Liver (tissue), 9 donors: ENCODE results near the gene NR2F2. TPM values are rescaled to one million over a fixed set of nuclear protein-coding genes. Genes with fewer than 3 reads are reported as not detected.

Experiments used
- DNase-seq: peaks from one replicate; pipeline ENCODE4 v3.0.0-alpha.2; 2017; ENCODE audit warnings: low spot score
- H3K27ac ChIP-seq, 2 donors: one replicate each; pipeline ENCODE4 v1.7.0; 2013; ENCODE audit warnings: inconsistent platforms in 2 of 2, low read length in 2 of 2, control low read depth in 1 of 2, low read depth in 1 of 2, mild to moderate bottlenecking in 1 of 2
- H3K27me3 ChIP-seq, 4 donors: one replicate each; pipeline versions ENCODE4 v1.6.1 to v1.7.0; 2013; ENCODE audit warnings: low read length in 3 of 4, inconsistent platforms in 1 of 4, mild to moderate bottlenecking in 1 of 4, moderate library complexity in 1 of 4; ENCODE audit not compliant: control insufficient read depth in 4 of 4, insufficient read depth in 4 of 4
- H3K36me3 ChIP-seq, 4 donors: one replicate each; pipeline versions ENCODE4 v1.6.1 to v1.7.0; 2013; ENCODE audit warnings: low read length in 3 of 4, mild to moderate bottlenecking in 3 of 4, low read depth in 1 of 4, moderate library complexity in 1 of 4; ENCODE audit not compliant: control insufficient read depth in 4 of 4, insufficient read depth in 3 of 4
- H3K4me1 ChIP-seq, 4 donors: one replicate each; pipeline versions ENCODE4 v1.6.1 to v1.7.0; 2013; ENCODE audit warnings: low read length in 3 of 4, mild to moderate bottlenecking in 3 of 4, moderate library complexity in 1 of 4; ENCODE audit not compliant: control insufficient read depth in 4 of 4, insufficient read depth in 4 of 4
- H3K4me3 ChIP-seq, 3 donors: one replicate each; pipeline versions ENCODE4 v1.6.1 to v1.7.0; 2013; ENCODE audit warnings: low read length in 3 of 3, control low read depth in 1 of 3, low read depth in 1 of 3, mild to moderate bottlenecking in 1 of 3
- H3K9ac ChIP-seq, 2 donors: one replicate each; pipeline ENCODE4 v1.7.0; 2013; ENCODE audit warnings: low read length in 2 of 2, mild to moderate bottlenecking in 2 of 2, moderate library complexity in 2 of 2, control low read depth in 1 of 2, low read depth in 1 of 2
- H3K9me3 ChIP-seq, 4 donors: one replicate each; pipeline versions ENCODE4 v1.6.1 to v1.7.0; 2013; ENCODE audit warnings: low read length in 3 of 4; ENCODE audit not compliant: control insufficient read depth in 4 of 4
- EGR1 ChIP-seq, 2 donors: IDR thresholded peaks; 2 replicates each; pipeline ENCODE4 v1.6.1; 2016 to 2018; ENCODE audit warnings: antibody characterized with exemption in 2 of 2, low read depth in 2 of 2
- FOXA1 ChIP-seq: IDR thresholded peaks from 2 replicates; pipeline ENCODE4 v1.6.1; 2016; ENCODE audit warnings: antibody characterized with exemption
- FOXA2 ChIP-seq: IDR thresholded peaks from 2 replicates; pipeline ENCODE4 v1.6.1; 2016; ENCODE audit warnings: antibody characterized with exemption
- GABPA ChIP-seq, 2 donors: IDR thresholded peaks in 1 of 2; conservative IDR thresholded peaks in 1 of 2; 2 replicates each; pipeline ENCODE4 v1.6.1; 2016; ENCODE audit warnings: antibody characterized with exemption in 2 of 2, mild to moderate bottlenecking in 1 of 2, moderate library complexity in 1 of 2
- HNF4A ChIP-seq, 2 donors: conservative IDR thresholded peaks; 2 replicates each; pipeline ENCODE4 v1.6.1; 2016; ENCODE audit warnings: antibody characterized with exemption in 2 of 2, mild to moderate bottlenecking in 2 of 2
- HNF4G ChIP-seq: IDR thresholded peaks from 2 replicates; pipeline ENCODE4 v1.6.1; 2016; ENCODE audit warnings: antibody characterized with exemption
- JUND ChIP-seq, 2 donors: IDR thresholded peaks; 2 replicates each; pipeline ENCODE4 v1.6.1; 2016; ENCODE audit warnings: antibody characterized with exemption in 2 of 2
- NR2F2 ChIP-seq: IDR thresholded peaks from 2 replicates; pipeline ENCODE4 v1.6.1; 2016; ENCODE audit warnings: antibody characterized with exemption
- RAD21 ChIP-seq, 2 donors: IDR thresholded peaks; 2 replicates each; pipeline ENCODE4 v1.6.1; 2016; ENCODE audit warnings: antibody characterized with exemption in 2 of 2, mild to moderate bottlenecking in 2 of 2
- RXRA ChIP-seq, 2 donors: IDR thresholded peaks; 2 replicates each; pipeline ENCODE4 v1.6.1; 2017 to 2018; ENCODE audit warnings: antibody characterized with exemption in 2 of 2, mild to moderate bottlenecking in 1 of 2
- SP1 ChIP-seq: IDR thresholded peaks from 2 replicates; pipeline ENCODE4 v1.6.1; 2018; ENCODE audit warnings: antibody characterized with exemption, mild to moderate bottlenecking
- TAF1 ChIP-seq: conservative IDR thresholded peaks from 2 replicates; pipeline ENCODE4 v1.6.1; 2016; ENCODE audit warnings: antibody characterized with exemption, mild to moderate bottlenecking
- YY1 ChIP-seq: IDR thresholded peaks from 2 replicates; pipeline ENCODE4 v1.6.1; 2016; ENCODE audit warnings: antibody characterized with exemption, mild to moderate bottlenecking
- WGBS: extraction: QIAGEN DNeasy Blood & Tissue Kit; methylation state at CpG from one replicate; pipeline ENCODE4 v1.1.7; 2013; 5-methylcytosine and 5-hydroxymethylcytosine counted together
- polyA plus RNA-seq, 2 donors: library from polyadenylated mRNA; stranded (reverse) in 1 of 2; unstranded in 1 of 2; fragments of 200-250 nt in 1 of 2; fragments of >200 nt in 1 of 2; fragmentation: Nextera tagmentation in 1 of 2; extraction: Ambion mirVana in 1 of 2; gene quantifications; one replicate each; pipeline versions ENCODE4 v1.2.1 to v1.2.3, GENCODE V29; 2013 to 2015
- total RNA-seq, 2 donors: library from RNA; depleted of rRNA; stranded (reverse); fragments of >200 nt; gene quantifications; one replicate each; pipeline ENCODE4 v1.2.3, GENCODE V29; 2014
- TF ChIP-seq, protein P1 (sequence below): IDR thresholded peaks from 2 replicates; pipeline ENCODE4 v1.6.1; 2016; ENCODE audit warnings: antibody characterized with exemption
- TF ChIP-seq, protein P2 (sequence below): IDR thresholded peaks from 2 replicates; pipeline ENCODE4 v1.6.1; 2016; ENCODE audit warnings: antibody characterized with exemption
- TF ChIP-seq, protein P3 (sequence below): IDR thresholded peaks from 2 replicates; pipeline ENCODE4 v1.6.1; 2016; ENCODE audit warnings: antibody characterized with exemption, mild to moderate bottlenecking
- TF ChIP-seq, protein P4 (sequence below): fragments of 150-350 bp; IDR thresholded peaks from 2 replicates; pipeline ENCODE4 v1.5.1; 2017; ENCODE audit warnings: improper control_type of control experiment, low read depth, low read length; ENCODE audit not compliant: missing input control
- TF ChIP-seq, protein P5 (sequence below): IDR thresholded peaks from 2 replicates; pipeline ENCODE4 v1.6.1; 2016; ENCODE audit warnings: antibody characterized with exemption
- donor health status: healthy.
- donor health status: healthy.
- donor health status: healthy.
- donor health status: healthy.
- donor health status: healthy.

NR2F2 gene
- total and polyA plus RNA-seq, 4 donors, result 5.9 to 22.4 (median 9.2) TPM

DNA sequence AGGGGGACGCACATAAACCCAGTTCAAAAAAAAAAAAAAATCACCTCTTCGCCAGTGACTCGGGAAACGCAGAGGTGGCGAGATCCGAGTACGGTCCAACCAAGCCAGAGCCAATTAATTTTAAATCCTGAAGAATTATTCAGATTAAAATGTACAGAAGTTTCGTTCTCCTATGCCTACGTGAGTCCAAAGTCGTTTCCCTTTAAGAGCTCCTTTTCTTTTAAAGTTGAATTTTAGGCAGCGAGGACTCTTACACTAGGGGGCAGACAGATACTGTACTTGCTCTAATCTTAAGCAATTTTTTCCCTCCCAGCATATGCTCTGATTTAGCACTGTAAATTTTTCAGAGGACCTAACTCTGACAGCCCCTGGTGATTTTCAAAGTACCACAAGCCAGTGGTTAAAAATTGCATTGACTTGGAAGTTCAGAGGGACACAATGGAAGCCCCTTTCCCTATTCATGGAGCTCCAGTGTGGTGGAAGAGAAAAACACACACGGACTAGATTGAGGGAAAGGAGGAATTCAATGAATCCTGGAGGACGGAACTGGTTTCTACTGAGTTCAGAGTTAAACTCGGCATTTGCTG, 3.3 kb upstream of the NR2F2 start:
- DNase-seq, result no peak
- 3% methylated on average over 14 of the region's 14 CpGs for WGBS
- Histone ChIP-seq H3K27me3 (no peaks in the 10 kb centered on the region), H3K9ac (peak overlapping the region; percentile 62 to 90), H3K36me3 (no peaks in the 10 kb centered on the region), H3K9me3 (no peaks in the 10 kb centered on the region), H3K4me1 (peaks cover 3 to 42% (median 39%) of the 10 kb centered on the region in 4 donors), H3K4me3 (peak overlapping the region; percentile 60 to 88 (median 79)), H3K27ac (peak overlapping the region; percentile 65 to 86)
- TF ChIP-seq HNF4G (peak; percentile 33), EGR1 (IDR thresholded peaks at IDR 0.05; ENCODE audit: low read depth in 2 of 2) (no peak), GABPA (IDR thresholded peaks at IDR 0.05 in 1 of 2, conservative IDR thresholded peaks at IDR 0.05 in 1 of 2) (no peak), RXRA (IDR thresholded peaks at IDR 0.05) (peak in 1 of 2 donors; percentile 16), FOXA1 (no peak), SP1 (peak; percentile 28), TAF1 (peak; percentile 24), RAD21 (IDR thresholded peaks at IDR 0.05) (peak; percentile 89 to 93), NR2F2 (peak; percentile 41), HNF4A (conservative IDR thresholded peaks at IDR 0.05) (peak; percentile 63 to 85), FOXA2 (no peak), JUND (IDR thresholded peaks at IDR 0.05) (peak in 1 of 2 donors; percentile 10), YY1 (peak; percentile 17)
- TF ChIP-seq, protein P1, sequence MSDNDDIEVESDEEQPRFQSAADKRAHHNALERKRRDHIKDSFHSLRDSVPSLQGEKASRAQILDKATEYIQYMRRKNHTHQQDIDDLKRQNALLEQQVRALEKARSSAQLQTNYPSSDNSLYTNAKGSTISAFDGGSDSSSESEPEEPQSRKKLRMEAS, result peak; percentile 41
- TF ChIP-seq, protein P2, sequence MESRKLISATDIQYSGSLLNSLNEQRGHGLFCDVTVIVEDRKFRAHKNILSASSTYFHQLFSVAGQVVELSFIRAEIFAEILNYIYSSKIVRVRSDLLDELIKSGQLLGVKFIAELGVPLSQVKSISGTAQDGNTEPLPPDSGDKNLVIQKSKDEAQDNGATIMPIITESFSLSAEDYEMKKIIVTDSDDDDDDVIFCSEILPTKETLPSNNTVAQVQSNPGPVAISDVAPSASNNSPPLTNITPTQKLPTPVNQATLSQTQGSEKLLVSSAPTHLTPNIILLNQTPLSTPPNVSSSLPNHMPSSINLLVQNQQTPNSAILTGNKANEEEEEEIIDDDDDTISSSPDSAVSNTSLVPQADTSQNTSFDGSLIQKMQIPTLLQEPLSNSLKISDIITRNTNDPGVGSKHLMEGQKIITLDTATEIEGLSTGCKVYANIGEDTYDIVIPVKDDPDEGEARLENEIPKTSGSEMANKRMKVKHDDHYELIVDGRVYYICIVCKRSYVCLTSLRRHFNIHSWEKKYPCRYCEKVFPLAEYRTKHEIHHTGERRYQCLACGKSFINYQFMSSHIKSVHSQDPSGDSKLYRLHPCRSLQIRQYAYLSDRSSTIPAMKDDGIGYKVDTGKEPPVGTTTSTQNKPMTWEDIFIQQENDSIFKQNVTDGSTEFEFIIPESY, result no peak
- TF ChIP-seq, protein P3, sequence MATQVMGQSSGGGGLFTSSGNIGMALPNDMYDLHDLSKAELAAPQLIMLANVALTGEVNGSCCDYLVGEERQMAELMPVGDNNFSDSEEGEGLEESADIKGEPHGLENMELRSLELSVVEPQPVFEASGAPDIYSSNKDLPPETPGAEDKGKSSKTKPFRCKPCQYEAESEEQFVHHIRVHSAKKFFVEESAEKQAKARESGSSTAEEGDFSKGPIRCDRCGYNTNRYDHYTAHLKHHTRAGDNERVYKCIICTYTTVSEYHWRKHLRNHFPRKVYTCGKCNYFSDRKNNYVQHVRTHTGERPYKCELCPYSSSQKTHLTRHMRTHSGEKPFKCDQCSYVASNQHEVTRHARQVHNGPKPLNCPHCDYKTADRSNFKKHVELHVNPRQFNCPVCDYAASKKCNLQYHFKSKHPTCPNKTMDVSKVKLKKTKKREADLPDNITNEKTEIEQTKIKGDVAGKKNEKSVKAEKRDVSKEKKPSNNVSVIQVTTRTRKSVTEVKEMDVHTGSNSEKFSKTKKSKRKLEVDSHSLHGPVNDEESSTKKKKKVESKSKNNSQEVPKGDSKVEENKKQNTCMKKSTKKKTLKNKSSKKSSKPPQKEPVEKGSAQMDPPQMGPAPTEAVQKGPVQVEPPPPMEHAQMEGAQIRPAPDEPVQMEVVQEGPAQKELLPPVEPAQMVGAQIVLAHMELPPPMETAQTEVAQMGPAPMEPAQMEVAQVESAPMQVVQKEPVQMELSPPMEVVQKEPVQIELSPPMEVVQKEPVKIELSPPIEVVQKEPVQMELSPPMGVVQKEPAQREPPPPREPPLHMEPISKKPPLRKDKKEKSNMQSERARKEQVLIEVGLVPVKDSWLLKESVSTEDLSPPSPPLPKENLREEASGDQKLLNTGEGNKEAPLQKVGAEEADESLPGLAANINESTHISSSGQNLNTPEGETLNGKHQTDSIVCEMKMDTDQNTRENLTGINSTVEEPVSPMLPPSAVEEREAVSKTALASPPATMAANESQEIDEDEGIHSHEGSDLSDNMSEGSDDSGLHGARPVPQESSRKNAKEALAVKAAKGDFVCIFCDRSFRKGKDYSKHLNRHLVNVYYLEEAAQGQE, result peak; percentile 19
- TF ChIP-seq, protein P4, sequence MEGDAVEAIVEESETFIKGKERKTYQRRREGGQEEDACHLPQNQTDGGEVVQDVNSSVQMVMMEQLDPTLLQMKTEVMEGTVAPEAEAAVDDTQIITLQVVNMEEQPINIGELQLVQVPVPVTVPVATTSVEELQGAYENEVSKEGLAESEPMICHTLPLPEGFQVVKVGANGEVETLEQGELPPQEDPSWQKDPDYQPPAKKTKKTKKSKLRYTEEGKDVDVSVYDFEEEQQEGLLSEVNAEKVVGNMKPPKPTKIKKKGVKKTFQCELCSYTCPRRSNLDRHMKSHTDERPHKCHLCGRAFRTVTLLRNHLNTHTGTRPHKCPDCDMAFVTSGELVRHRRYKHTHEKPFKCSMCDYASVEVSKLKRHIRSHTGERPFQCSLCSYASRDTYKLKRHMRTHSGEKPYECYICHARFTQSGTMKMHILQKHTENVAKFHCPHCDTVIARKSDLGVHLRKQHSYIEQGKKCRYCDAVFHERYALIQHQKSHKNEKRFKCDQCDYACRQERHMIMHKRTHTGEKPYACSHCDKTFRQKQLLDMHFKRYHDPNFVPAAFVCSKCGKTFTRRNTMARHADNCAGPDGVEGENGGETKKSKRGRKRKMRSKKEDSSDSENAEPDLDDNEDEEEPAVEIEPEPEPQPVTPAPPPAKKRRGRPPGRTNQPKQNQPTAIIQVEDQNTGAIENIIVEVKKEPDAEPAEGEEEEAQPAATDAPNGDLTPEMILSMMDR, result peak; percentile 80
- TF ChIP-seq, protein P5, sequence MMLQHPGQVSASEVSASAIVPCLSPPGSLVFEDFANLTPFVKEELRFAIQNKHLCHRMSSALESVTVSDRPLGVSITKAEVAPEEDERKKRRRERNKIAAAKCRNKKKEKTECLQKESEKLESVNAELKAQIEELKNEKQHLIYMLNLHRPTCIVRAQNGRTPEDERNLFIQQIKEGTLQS, result no peak
